Adipose tissue (tissue), 3 donors: ENCODE measurements around the gene MAN2A2. TPM values are rescaled to one million over a fixed set of nuclear protein-coding genes. Genes with fewer than 3 reads are reported as not detected.
"Not testable (repeated sequence)": the region's sequence is repeated elsewhere in the genome, so short reads cannot be mapped to it uniquely, and the experiment has no call there.

Experiments used
- H3K27ac ChIP-seq: one replicate; pipeline ENCODE4 v1.5.1; 2013; ENCODE audit warnings: low read depth, low read length
- WGBS, 3 donors: extraction: QIAGEN DNeasy Blood & Tissue Kit; methylation state at CpG; one replicate each; pipeline ENCODE4 v1.1.7; 2013; 5-methylcytosine and 5-hydroxymethylcytosine counted together
- polyA plus RNA-seq, 3 donors: library from polyadenylated mRNA; stranded (reverse); fragments of 200-250 nt; gene quantifications; one replicate each; pipeline ENCODE4 v1.2.3, GENCODE V29; 2013
- donor health status: healthy with polysubstance abuse.
- donor health status: Bipolar disorder and iron deficiency.
- donor health status: healthy.

MAN2A2 gene
- polyA plus RNA-seq, 3 donors, result 49.5 to 68.3 (median 50.2) TPM

DNA sequence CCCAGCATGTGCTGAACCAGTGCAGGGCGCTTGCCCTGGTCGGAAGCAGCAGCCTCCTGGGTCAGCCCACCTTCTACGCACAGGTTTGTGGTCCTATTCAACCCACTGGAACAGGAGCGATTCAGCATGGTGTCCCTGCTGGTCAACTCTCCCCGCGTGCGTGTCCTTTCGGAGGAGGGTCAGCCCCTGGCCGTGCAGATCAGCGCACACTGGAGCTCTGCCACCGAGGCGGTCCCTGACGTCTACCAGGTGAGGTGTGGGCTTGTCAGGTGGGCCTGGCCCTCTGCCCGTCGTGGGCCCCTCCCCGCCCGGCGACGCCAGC is 8.2 kb downstream of the MAN2A2 start:
- no peak overlapping the region for H3K27ac ChIP-seq
- 88 to 93% (median 89%) methylated on average over 19 of the region's 19 CpGs for whole genome bisulfite sequencing, 3 donors

DNA sequence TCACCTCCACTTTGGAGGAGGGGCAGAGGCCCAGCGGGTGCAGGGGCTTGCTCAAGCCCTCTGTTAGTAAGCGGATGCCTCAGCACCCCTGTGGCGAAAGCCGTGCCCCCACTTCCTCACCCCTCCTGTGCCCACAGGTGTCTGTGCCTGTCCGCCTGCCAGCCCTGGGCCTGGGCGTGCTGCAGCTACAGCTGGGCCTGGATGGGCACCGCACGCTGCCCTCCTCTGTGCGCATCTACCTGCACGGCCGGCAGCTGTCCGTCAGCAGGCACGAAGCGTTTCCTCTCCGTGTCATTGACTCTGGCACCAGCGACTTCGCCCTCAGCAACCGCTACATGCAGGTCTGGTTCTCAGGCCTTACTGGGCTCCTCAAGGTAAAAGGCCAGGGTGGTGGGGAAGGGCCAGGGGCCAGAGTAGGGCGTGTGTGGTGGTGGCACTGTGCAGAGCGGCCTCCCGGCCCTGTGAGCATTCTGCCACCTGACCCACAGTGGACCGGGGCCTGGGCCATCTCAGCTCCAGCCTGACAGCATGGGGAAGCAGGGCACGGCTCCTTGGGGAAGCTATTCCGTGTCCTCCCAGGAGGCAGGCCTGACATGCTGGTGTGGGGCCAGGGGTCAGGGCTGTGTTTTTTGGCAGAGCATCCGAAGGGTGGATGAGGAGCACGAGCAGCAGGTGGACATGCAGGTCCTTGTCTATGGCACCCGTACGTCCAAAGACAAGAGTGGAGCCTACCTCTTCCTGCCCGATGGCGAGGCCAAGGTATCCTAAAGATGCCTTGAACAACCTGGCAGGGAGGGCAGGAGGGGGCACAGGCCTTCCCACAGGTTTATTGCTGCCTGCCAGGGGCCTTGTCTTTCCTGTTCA is 9.0 kb downstream of the MAN2A2 start:
- no peak overlapping the region for H3K27ac ChIP-seq
- WGBS, 3 donors, result 87 to 92% (median 88%) methylated on average over 30 of the region's 30 CpGs

DNA sequence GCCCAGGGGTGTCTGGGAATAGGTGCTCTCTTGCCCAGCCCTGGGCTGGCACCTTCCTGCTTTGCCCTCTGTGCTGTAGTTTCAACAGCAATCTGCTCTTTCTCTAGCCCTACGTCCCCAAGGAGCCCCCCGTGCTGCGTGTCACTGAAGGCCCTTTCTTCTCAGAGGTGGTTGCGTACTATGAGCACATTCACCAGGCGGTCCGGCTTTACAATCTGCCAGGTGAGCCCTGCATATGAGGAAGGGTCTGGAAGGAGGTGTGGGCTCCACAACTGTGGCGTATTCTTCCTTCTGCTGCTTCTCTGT is 9.6 kb downstream of the MAN2A2 start:
- WGBS, 3 donors, result 88 to 93% (median 90%) methylated on average over 7 of the region's 7 CpGs
- H3K27ac ChIP-seq, result no peak overlapping the region

DNA sequence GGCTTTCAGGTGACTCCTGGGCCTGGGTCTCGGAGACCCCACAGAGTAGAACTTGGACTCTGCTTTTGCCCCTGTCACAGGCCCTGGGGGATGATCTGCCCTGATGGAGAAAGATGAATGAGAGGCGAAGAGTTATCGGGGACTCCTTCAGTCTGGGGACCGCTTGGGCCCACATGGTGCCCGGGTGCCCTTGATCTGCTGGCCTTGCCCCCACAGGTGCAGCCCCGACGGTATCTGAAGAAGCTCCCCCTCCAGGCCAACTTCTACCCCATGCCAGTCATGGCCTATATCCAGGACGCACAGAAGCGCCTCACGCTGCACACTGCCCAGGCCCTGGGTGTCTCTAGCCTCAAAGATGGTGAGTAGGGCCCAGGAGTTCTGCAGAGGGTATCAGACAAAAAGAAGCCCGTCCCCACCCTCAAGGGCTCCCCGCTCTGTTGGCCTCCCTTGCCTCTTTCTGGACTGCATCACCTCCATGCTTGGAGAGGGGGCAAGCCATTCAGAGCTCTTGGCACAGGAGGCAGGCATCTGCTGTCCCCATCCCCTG is 10.4 kb downstream of the MAN2A2 start:
- WGBS, 3 donors, result 93 to 94% (median 93%) methylated on average over 12 of the region's 12 CpGs
- H3K27ac ChIP-seq, result no peak overlapping the region

DNA sequence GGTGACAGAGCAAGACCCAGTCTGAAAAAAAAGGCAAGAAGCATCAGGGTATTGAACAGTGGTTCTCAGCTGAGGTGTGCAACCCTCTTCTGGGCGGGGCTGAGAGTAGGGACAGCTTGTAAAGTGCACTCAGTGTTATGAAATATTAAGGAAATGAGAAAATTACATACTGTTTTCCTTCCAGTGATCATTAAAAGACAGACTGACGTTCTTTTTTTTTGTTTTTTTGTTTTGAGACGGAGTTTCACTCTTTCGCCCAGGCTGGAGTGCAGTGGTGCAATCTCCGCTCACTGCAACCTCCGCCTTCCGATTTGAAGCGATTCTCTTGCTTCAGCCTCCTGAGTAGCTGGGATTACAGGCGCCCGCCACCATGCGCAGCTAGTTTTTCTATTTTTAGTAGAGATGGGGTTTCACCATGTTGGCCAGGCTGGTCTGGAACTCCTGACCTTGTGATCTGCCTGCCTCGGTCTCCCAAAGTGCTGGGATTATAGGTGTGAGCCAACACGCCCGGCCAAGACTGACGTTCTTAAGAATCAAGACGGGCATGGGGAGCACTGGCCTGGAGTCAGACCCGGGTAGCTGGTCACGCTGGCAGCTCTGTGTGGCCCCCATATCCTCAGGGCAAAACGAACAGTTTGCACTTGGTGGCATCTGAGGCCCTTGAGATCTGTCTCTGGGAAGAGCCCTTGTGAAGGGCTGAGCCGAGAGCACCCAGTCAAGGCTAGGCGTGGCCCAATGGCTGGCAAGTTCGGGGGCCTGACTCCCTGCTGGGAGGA is 11.4 kb downstream of the MAN2A2 start:
- WGBS, 3 donors, result 72 to 89% (median 80%) methylated on average over 22 of the region's 22 CpGs
- H3K27ac ChIP-seq, result no peak overlapping the region

DNA sequence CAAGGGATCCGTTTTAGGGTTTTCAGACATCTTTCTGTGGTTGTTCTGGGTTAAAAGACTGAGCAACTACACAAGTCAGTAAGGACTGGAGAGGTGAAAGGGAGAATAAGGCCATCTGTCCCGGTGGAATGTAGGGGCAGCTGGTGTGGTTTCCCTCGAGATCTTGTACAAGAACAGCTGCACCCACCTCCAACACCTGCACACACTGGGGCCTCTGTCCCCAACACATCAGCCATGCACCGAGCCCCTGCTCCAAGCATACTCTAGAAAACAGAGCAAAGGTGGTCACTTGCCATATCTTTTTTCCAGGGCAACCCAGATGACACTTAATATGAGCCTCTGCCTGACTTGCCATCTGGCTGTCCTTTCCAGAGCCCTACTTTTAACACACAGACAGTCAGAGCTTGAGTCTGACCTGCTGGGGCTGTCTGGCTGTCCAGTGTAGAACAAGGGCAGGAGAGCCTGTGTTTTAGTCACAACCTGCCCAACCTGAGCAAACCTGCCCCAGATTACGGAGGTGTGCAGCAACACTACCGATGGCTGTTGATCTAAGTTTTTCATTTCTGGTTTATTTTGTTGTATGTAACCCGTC is 12.2 kb downstream of the MAN2A2 start:
- no peak overlapping the region for H3K27ac ChIP-seq
- WGBS, 3 donors, result 65 to 74% (median 68%) methylated on average over 7 of the region's 7 CpGs

- no peak overlapping the region for H3K27ac ChIP-seq
Observed at GRCh38 chr15:90915808-90916440, 12.8 kb downstream of the MAN2A2 start.

GRCh38 chr15:90916461-90916860 is 13.4 kb downstream of the MAN2A2 start:
- WGBS, 3 donors, result 78 to 90% (median 79%) methylated on average over 11 of the region's 11 CpGs
- H3K27ac ChIP-seq, result no peak overlapping the region

More at GRCh38 chr15:90915808-90916440, 12.8 kb downstream of the MAN2A2 start:
- 52 to 75% (median 62%) methylated on average over 20 to 25 of the region's 25 CpGs for WGBS, 3 donors

GRCh38 chr15:90917569-90917968 is 14.5 kb downstream of the MAN2A2 start:
- no peak overlapping the region for H3K27ac ChIP-seq
- 93 to 96% (median 94%) methylated on average over 12 of the region's 12 CpGs for WGBS, 3 donors

DNA sequence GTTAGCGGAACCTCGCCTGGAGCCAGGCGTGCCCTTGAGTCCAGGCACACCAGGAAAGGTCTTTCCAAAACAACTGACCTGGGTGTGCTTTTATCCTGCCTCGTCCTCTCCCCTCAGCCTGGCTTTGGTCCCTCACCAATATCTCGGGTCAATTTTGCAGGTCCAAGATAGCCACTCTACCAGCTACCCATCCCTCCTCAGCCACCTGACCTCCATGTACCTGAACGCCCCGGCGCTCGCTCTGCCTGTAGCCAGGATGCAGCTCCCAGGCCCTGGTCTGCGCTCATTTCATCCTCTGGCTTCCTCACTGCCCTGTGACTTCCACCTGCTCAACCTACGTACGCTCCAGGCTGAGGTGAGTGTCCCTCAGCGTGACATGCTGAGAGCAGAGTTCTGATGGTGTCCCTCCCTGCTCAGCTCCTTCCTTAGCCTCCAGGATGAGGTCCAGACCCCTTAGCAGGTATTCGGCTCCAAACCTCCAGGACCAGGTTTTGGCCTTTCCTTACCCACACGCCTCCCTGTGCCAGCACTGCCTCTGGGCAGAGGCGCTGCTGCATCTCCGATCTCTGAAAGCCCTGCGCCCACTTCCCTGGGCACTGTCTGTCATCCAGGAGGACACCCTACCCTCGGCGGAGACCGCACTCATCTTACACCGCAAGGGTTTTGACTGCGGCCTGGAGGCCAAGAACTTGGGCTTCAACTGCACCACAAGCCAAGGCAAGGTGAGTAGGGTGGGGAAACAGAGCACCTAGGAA is 15.1 kb downstream of the MAN2A2 start:
- no peak overlapping the region for H3K27ac ChIP-seq
- WGBS, 3 donors, result 93 to 97% (median 97%) methylated on average over 23 of the region's 23 CpGs

DNA sequence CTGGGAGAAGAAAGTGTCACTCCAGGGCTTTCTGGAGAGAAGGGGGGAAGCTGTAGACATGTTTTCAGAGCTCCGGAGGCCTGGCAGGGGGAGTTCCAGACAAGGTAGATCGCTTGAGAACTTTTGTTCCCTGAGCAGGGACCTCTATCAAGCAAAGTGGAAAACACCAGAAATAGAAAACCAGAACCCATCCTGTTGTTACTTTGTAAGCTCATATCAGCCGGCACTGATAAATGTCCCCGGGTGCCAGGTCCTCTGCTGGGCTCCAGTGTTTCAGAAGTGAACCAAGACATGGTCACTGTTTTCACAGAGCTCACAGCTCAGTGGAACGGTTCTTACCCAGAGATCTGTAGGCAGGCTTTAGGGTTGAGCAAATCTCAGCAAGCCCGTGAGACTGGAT is 15.7 kb downstream of the MAN2A2 start:
- 88 to 94% (median 93%) methylated on average over 6 of the region's 6 CpGs for WGBS, 3 donors
- no peak overlapping the region for H3K27ac ChIP-seq

- WGBS, 3 donors, result 56 to 89% (median 84%) methylated on average over 4 of the region's 4 CpGs
- no peak overlapping the region for H3K27ac ChIP-seq
Observed at GRCh38 chr15:90921887-90922286, 18.8 kb downstream of the MAN2A2 start.

DNA sequence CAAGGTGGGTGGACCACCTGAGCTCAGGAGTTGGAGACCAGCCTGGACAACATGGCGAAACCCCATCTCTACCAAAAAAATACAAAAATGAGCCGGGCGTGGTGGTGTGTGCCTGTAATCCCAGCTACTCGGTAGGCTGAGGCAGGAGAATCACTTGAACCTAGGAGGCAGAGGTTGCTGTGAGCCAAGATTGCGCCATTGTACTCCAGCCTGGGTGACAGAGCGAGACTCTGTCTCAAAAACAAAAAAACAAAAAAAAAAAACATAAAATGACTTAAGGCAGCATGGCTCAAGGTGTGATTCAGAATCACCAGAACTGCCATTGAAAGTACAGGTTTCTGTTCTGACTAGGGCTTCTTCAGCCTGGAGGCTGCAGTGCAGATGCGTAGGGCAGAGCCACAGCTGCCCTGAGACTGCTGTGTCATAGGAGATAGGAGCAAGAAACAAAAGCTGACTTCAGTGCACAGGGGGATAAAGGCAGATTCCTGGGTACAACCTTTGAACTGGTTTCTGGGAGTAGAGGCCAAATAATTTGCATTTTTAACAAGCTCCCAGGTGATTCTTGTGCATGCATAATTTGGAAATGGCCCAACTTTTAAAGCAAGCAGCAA is 19.7 kb downstream of the MAN2A2 start:
- H3K27ac ChIP-seq, result not testable (repeated sequence)
- WGBS, 3 donors, result 85 to 93% (median 87%) methylated on average over 7 of the region's 7 CpGs

- 86 to 87% (median 87%) methylated on average over 5 of the region's 5 CpGs for WGBS, 3 donors
- H3K27ac ChIP-seq, result no peak overlapping the region
Observed at GRCh38 chr15:90924375-90924774, 21.3 kb downstream of the MAN2A2 start.

- 92 to 95% (median 93%) methylated on average over 10 of the region's 10 CpGs for WGBS, 3 donors
- H3K27ac ChIP-seq, result not testable (repeated sequence)
Observed at GRCh38 chr15:90926766-90927165, 23.7 kb downstream of the MAN2A2 start.

DNA sequence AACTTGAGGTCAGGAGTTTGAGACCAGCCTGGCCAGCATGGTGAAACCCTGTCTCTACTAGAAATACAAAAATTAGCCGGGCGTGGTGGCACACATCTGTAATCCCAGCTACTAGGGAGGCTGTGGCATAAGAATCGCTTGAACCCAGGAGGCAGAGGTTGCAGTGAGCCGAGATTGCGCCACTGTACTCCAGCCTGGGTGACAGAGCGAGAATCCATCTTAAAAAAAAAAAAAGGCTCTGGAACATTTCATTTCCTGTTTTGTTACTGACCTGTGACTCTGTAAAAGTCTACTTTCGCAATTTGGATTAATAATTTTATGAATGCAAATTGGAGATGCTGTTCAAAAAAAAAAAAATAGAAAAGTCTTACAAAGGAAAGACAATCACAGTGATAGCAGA is 25.0 kb downstream of the MAN2A2 start:
- not testable (repeated sequence) for H3K27ac ChIP-seq

DNA sequence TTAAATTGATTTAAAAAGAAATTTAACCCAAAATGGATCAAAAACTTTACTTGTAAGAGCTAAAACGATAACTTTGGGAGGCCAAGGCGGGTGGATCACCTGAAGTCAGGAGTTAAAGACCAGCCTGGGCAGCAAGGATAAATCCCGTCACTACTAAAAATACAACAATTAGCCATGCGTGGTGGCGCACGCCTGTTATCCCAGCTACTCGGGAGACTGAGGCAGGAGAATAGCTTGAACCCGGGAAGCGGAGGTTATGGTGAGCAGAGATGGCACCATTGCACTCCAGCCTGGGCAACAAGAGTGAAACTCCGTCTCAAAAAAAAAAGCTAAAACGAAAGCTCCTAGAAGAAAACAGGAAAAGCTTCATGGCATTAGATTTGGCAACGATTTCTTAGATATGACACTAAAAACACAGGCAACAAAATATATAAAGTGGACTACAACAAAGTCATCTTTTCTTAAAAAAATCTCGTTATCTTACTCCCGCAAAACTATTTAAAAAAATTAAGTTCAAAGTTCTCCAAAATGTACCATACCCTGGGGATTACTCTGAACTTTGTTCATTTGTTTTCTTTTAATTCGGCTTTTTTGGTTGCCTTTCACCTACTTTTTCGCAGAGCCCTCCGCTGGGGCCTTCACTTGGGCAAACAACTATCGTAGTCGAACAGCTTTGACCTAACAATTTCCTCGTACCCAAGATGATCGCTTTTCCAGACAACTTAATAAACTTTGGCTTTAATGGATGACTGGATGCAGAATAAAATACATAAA is 26.3 kb downstream of the MAN2A2 start:
- WGBS, 3 donors, result 39 to 46% (median 42%) methylated on average over 21 of the region's 21 CpGs

More for the DNA sequence above, 25.0 kb downstream of the MAN2A2 start:
- 49 to 83% (median 57%) methylated on average over 7 of the region's 7 CpGs for WGBS, 3 donors

More for the DNA sequence above, 26.3 kb downstream of the MAN2A2 start:
- peak overlapping the region; percentile 70 for H3K27ac ChIP-seq
